HG02571 (cell line): ENCODE measurements around the gene EPRS1.

Experiments
- ATAC-seq: cut with Tn5 transposase; IDR thresholded peaks from one replicate; pipeline ENCODE4 v1.9.1; 2021; ENCODE audit warnings: mild to moderate bottlenecking, moderate library complexity; ENCODE audit not compliant: unreplicated experiment

EPRS1 gene

DNA sequence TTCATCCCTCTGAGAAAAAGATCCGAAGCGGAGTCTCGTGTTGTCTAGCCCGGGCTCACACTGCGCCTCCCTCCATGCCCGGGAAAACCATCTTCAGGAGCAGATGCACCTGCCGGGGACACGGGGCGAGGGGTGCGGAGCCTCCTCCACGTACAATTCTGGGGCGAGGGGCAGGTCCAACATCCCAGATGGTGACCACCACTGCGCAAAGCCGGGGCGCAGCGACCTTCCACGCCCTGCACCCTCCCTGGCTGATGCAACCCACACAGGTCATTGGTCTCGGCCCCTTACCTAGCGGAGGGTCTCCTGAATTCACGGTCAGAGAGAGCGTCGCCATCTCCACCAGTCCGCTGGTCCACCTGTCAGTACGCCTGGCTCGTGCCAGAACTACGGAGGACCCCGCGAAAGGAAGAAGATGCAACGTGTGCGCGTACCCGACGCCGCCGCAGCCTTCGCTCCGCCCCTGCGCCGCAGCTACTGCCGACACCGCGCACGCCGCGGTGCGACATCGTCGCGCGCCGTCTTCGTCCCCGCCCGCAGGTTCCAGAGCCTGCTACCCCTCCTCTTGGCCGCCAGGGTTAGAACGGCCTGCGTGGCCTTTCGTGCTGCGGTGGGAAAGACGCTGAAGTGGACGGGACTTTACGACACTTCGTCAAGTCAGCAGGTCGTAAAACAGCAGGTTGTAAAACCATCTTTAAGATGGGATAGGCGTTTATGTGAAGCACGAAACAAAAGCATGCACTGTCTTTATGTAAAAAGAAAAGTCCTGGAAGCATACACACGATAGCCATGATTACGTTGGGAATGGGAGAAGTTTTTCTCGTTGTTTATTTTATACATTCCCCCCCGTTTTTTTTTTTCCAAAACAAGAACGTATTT lies at the start of gene EPRS1:
TSS of gene EPRS1 (minus strand) at position 454 of the 879 bp plus-strand sequence. CDS start at position 337, 117 bp downstream.
- ATAC-seq = peak; percentile 96

DNA sequence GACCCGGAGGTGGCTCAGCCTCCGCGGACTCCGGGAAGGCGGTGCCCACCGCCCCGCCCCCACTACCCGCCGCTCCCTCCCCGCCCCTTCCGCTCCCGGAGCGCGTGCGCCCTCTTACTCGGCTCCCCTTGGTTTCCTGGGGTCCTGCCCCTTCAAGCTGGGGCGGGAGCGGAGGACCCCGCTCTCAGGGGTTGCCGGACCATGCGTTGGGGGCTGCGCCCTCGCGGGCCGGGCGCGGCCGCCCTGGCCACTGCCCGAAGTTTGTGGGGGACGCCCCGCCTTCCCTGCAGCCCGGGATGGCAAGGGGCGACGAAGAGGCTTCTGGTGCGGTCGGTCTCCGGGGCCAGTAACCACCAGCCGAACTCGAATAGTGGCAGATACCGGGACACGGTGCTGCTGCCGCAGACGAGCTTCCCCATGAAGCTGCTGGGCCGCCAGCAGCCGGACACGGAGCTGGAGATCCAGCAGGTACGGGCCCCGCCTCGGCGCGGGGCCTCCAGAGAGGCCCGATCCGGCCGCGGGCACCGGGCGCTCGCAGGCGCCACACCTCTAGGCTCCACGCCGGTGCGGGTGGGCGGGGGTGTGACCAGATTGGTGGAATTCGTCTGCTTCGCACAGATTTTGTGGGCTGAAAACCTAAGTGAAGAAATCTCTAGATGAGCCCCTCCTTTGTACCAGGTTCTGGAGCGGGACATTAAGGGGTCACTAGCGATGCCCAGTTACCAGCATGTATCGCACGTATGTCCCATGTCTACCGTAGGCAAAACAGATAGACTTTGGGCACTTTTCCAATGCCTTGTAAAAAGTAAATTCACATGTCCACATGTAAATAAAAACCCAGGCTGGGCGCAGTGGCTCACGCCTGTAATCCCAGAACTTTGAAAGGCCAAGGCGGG lies 48.0 kb upstream of the EPRS1 start, which contains the start of gene IARS2:
TSS of gene IARS2 (plus strand) at position 117 of the 896 bp plus-strand sequence. CDS start at position 202, 85 bp downstream.
- ATAC-seq = peak; percentile 55

DNA sequence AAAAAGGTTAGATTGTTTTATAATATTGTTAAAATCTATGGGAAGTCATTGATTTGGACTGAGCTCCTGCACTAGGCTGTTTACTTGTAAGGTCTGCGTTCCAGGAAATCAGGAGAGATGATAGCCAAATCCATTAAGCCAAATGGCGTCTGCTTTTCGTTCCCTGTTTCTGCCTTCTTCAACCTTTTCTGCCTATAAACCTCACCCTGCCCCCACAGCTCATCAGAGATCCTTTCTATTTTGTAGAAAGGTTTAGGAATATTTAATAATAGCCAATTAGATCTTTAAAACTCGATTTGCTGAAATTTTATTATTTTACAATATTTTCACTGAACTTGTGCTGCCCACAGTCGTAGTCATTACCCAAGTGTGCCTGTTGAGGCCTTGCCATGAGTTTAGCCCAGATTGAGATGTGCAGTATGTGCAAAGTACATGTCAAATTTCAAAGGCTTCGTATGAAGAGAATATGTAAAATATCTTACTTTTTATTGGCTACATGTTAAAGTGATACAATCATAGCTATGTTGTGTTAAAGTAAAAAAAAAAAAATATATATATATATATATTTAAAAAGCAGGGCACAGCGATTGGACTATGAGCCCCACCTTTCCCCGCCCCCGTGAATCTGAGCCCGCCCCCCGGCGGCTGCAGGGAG lies 47.2 kb upstream of the EPRS1 start:
- no peak for ATAC-seq

DNA sequence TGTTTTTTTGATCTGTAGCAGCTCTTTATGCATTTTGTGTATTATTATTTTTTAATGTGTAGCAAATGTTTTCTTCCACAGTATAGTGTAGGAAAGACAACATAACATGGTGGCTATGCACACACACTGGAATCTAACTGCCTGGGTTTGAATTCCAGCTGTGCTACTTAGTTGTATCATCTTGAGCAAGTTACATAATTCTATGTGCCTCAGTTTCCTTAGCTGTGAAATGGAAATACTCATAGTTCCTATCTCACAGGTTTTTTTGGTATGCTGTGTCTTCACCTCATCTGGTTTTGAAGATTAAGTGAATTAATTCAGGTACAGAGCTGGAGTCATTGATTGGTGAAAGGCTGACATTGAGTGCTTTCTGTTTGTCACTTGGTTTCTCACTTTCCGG lies 46.4 kb upstream of the EPRS1 start:
- no peak for ATAC-seq

DNA sequence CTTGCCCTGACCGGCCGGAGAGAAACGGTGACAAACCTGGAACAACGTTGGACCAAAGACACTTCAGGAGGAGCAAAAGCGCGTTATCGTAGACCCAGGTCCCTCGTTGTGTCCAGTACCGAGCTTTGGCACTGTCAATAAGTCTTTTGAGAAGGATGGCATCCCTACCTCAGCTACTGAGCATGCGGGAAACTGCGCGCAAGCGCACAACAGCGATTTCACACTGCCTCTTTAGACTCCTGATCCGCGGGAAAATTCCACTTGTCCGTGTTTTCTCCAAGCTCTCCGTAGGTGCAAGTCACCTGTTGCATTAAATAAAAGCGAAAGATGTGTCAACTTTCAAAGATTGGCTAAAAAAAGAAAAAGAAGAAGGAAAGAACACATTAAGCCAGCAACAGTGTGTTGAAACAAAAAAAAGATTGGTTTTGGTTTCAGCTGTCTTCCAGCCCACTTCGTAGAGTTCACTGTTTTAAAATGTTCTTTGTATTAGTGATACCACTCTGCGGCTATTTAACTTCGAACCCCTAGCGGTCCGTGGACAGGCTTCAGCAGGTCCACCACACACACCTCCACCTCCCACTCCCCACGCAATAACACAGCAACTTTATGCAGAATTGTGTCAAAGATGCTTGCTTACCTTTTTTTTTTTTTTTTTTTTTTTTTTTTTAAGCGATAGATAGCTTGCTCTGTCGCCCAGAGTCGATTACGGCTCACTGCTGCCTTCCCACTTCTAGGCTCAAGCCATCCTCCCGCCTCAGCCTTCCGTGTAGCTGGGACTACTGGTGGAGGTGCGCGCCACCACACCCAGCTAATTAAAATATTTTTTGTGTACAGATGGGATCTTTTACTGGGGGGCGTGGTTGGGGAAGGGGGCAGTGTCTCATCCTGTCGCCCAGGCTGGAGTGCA lies 43.6 kb upstream of the EPRS1 start, which contains the start of gene BPNT1:
TSS of gene BPNT1 (minus strand) at position 139 of the 907 bp plus-strand sequence. CDS start 9,942 bp downstream, outside the sequence.
- peak; percentile 47 for ATAC-seq

DNA sequence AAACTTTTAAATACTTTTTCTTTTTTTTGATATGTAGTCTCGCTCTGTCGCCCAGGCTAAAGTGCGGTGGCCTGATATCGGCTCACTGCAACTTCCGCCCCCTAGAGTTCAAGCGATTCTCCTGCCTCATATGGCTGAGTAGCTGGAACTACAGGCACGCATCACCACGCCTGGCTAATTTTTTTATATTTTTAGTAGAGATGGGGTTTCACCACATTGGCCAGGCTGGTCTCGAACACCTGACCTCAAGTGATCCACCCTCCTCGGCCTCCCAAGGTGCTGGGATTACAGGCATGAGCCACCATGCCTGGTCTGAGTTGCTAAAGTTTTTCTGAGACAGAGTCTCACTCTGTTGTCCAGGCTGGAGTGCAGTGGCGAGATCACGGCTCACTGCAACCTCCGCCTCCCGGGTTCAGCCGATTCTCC lies 40.0 kb upstream of the EPRS1 start:
- peak; percentile 35 for ATAC-seq

DNA sequence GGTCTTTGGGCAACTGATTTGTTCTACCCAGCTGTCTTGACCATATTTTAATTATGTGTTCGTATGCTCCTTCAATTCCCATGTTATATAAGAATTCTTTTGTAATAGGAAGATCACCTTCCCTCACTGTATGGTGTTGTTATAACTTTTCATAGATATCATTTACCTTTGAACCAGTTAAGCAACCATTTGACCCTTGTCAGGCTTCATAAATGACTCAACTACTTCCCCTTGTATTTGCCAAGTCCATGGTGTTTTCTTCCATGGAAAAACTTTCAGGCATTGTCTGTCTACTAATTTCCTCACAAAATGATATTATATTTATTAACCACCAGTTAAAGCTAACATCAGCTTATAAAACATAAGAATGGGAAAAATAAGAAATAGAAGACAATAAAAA lies 38.2 kb upstream of the EPRS1 start:
- no peak for ATAC-seq

DNA sequence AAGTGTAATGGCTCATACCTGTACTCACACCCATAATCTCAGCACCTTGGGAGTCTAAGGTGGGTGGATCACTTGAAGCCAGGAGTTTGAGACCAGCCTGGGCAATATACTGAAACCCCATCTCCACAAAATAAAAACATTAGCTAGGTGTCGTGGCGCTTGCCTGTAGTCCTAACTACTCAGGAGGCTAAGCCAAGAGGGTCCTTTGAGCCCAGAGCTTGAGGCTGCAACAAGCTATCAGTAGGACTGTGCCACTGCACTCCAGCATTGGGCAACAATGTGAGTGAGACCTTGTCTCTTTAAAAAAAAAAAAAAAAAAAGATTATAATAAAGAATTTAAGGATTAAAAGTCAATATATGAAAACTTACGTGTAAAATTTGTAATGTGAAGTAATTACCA lies 31.6 kb upstream of the EPRS1 start:
- no peak for ATAC-seq

DNA sequence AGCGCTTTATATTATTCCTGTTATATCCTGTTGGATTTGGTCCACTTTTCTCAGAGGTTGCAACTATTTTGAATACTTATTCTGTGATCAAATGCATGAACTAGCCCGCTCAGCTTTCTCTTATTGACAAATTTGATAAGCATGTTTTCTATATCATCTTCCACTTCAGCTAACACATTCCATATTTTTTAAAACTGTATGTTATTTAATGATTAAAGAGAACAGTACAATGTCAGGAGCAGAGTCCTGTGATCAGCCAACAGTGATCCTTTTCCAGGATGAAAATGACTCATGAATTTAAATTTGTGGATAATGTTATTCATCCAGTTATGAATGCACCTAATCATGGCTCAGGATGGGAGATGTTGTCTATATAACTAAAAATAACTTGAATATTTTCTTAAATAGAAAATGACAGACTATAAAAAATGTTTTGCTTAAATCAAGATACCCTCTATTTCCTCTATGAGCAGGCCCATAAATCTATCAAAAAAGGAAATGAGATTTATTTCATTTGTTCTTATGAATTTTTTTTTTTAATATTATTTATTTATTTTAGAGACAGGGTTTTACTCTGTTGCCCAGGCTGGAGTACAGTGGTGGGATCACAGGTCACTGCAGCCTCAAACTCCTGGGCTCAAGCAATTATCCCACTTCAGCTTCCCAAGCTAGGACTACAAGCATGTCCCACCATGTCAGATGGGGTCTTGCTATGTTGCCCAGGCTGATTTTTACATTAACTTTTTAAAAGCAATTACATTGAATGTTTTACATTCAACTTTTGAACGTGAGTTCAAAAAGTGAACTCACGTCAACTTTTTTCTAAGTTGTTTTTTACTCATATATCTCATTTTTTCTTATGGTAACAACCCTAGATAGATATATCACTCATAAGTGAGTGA lies 30.8 kb upstream of the EPRS1 start:
- ATAC-seq = no peak

DNA sequence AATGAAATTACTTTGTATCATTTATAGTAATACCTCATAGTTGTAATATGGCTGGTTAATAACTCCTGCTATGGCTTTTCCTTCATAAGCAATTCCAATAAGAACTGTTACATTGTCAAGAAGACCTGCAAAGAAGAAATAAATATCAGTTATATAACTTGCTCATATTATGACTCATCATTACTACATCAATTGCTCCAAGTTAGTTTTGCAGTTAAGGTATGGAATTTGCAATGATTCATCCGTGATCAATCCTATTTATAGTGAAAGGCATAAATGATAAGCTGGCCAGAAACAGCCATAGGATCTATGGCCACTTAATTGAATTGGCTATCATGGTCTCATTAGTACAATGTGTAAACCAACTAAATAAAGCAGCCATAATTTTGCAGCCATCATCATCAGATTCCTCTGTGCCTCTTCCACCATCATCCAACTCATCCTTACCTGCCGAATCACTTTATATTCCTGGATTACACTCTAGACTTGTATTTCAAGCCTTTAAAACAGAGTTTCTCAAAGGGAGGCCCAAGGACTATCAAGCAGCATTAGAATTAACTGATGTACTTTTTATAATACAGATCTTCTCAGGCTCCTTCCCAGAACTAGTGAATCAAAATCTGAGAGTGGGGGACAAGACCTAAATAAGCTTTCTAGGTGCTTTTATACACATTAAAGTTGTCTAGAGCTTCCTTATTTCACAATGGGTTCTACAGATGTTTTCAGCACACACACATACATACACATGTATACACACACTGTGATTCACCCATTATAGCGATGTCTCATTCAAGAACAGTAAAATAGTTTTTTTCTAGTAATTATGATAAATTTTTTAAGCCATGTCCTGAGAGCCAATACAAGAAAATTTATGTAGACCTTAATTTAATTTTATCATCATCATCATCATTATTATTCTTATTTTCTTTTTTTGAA lies 21.2 kb upstream of the EPRS1 start:
- ATAC-seq = no peak

DNA sequence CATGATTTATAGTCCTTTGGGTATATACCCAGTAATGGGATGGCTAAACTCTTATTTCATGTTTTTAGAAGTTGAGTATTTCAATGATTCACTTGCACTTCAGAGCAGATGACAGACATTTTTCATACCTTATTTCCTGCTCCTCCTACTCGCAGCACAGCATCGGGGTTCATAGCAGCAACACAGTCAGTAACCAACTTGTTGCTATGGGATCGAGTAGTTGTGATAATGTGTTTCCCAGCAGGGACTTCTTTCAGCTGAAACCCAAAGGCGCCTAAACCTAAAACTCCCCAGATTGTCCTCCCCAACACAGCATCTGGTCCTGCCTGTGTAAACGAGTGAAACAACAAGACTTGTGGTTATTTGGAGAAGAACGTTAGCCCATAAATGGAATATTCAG lies 16.3 kb upstream of the EPRS1 start:
- no peak for ATAC-seq

DNA sequence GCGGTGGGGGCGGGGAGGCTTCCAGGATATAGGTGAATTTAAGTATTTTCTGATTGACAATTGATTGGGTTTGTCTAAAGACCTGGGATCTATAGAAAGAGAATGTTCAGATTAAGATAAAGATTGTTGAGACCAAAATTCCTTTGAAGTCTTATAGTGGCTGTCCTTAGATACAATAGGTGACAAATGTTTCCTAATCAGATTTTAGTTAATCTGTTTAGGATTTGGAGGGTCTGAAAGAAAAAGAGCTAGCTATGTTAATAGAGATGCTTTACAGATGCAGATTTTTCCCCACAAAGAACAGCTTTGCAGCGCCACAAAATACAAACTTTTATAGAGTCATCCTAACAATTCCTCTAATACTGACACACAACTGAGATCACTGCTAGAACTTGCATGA lies 14.6 kb upstream of the EPRS1 start:
- no peak for ATAC-seq

DNA sequence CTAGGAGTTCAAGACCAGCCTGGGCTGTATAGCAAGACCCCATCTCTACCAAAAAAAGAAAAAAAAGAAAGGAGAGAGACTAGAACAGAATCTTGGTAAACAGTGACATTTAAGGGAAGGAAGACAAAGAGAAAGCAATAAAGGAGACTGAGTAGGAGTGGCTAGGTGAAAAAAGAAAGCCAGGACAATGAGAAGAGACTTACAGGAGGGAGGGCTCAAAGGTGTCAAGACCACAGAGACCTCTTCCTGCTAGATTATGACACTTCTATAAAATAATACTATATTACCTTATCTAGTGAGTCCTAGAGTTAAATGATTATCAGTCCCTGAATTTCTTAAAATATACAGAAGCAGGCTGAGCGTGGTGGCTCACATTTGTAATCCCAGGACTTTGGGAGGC lies 10.1 kb upstream of the EPRS1 start:
- ATAC-seq = no peak

DNA sequence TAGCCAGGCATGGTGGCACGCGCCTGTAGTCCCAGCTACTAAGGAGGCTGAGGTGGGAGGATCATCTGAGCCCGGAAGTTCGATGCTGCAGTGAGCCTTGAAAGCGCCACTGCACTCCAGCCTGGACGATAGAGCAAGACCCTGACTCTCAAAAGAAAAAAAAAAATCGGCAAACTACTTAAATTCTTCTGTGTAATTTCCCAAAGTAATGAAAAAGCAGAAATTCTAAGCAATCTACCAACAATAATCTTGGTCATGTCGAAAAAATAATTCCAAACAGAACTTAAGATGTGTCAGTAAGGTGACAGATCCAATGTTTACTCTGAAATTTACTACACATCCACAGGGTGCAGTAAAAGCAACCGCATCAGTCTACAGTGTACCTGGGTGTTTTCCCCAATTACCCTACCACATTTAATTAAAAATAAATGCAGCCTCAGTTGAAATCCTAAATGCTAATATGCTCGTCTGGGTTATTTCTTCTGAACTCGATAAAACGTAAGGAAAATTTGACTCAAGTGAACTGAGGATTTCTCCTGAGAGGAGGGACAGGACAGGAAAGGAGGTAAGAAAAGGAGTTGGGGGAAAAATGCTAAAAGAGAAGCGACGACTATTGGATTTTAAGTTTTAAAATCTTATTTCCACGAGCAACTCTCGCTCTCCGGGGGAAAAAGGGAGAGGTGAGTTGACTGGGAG lies 801 bp downstream of the EPRS1 start:
- peak; percentile 27 for ATAC-seq

DNA sequence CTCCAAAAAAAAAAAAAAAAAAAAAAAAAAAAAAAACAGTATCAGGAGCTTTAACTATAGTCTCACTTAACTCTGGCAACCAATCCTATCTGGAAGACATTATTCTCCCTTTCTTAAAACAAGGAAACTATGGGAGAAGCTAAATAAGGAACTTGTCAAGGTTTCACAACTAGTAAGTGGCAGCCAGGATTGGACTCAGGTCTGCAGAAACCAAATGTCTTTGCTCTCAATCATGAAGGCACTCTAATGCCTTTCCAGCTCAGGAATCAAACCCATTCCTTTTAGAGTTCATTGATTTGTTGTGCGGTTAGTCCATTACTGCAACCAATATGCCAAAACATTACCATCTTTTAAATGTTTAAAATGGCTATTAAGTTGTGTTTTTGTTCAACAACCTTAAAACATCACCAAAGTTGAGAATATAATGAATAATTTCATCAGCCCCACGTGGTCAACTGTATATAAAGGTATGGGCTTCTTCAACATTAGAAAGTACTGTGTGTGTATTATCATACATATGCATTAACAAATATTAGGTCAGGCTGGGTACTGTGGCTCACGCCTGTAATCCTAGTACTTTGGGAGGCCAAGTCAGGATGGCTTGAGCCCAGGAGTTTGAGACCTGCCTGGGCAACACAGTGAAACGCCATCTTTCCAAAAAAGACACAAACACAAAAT lies 1.5 kb downstream of the EPRS1 start:
- ATAC-seq = no peak

DNA sequence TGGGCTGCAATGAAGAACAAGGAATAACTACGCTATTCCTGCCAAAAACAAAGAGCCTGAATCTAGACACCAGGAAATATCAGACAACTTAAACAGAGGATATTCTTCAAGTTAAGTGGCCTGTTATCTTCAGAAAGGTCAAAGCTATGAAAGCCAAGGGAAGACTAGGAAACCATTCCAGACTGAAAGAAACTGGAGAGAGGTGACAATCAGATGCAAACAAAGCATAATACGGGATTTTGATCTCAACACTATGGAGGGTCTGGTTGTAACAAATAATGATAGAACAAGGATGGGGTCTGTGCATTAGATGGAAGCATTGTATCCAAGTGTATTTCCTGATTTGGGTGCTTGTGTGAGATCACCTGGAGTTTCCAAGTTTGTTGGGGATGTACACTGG lies 2.7 kb downstream of the EPRS1 start:
- no peak for ATAC-seq
